Endothelial cell of umbilical vein (primary cell): ENCODE results near the gene CDK6.

ENCODE experiments used
- EZH2 ChIP-seq: IDR thresholded peaks from 2 replicates; pipeline ENCODE4 v1.6.1; 2012; ENCODE audit warnings: borderline replicate concordance, low read depth, mild to moderate bottlenecking, moderate library complexity, low read length, inconsistent platforms; ENCODE audit not compliant: severe bottlenecking
- FOS ChIP-seq: IDR thresholded peaks from 2 replicates; pipeline ENCODE4 v1.6.1; 2011; ENCODE audit warnings: mild to moderate bottlenecking, low read length, moderate library complexity, borderline replicate concordance; ENCODE audit not compliant: insufficient read depth
- JUN ChIP-seq: IDR thresholded peaks from 2 replicates; pipeline ENCODE4 v1.6.1; 2011; ENCODE audit warnings: borderline replicate concordance, low read depth; ENCODE audit not compliant: insufficient read length, insufficient read depth
- MYC ChIP-seq: IDR thresholded peaks from one replicate; pipeline ENCODE4 v1.6.1; 2011; ENCODE audit warnings: mild to moderate bottlenecking, low read depth, low read length
- POLR2A ChIP-seq: IDR thresholded peaks from 2 replicates; pipeline ENCODE4 v1.6.1; 2012; ENCODE audit warnings: low read depth, mild to moderate bottlenecking, control low read depth, low read length
- POLR2AphosphoS5 ChIP-seq: IDR thresholded peaks from 2 replicates; pipeline ENCODE4 v1.6.1; 2012; ENCODE audit warnings: low read depth, mild to moderate bottlenecking, control low read depth, low read length, moderate library complexity; ENCODE audit not compliant: insufficient read depth
- TF ChIP-seq, protein P1 (sequence below), 2 donors: IDR thresholded peaks; 1 replicate in 1 of 2; 2 replicates in 1 of 2; pipeline ENCODE4 v1.5.1; 2011; ENCODE audit warnings: low read length in 2 of 2, mild to moderate bottlenecking in 2 of 2, moderate library complexity in 2 of 2, control low read depth in 1 of 2, inconsistent platforms in 1 of 2, low read depth in 1 of 2; ENCODE audit not compliant: insufficient read depth in 1 of 2; ENCODE audit errors: extremely low read depth in 1 of 2
- TF ChIP-seq, protein P2 (sequence below): IDR thresholded peaks from 2 replicates; pipeline ENCODE4 v1.6.1; 2011; ENCODE audit not compliant: insufficient read depth, insufficient read length

DNA sequence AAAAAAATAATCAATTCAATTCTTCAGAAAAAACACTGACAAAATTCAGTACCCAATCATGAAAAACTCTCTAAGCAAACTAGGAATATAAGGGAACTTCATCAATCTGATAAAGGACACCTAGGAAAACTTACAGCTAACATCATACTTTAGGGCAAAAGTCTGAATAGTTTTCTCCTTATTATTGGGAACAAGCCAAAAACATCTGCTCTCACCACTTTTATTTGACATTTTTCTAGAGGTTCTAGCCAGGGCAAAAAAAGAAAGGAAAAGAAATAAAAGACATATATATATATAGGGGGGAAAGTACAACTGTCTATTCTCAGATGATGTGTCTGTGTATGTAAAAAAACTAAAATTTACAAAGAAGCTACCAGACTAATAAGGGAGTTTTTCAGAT, 19.0 kb downstream of the CDK6 start:
- TF ChIP-seq, protein P1, sequence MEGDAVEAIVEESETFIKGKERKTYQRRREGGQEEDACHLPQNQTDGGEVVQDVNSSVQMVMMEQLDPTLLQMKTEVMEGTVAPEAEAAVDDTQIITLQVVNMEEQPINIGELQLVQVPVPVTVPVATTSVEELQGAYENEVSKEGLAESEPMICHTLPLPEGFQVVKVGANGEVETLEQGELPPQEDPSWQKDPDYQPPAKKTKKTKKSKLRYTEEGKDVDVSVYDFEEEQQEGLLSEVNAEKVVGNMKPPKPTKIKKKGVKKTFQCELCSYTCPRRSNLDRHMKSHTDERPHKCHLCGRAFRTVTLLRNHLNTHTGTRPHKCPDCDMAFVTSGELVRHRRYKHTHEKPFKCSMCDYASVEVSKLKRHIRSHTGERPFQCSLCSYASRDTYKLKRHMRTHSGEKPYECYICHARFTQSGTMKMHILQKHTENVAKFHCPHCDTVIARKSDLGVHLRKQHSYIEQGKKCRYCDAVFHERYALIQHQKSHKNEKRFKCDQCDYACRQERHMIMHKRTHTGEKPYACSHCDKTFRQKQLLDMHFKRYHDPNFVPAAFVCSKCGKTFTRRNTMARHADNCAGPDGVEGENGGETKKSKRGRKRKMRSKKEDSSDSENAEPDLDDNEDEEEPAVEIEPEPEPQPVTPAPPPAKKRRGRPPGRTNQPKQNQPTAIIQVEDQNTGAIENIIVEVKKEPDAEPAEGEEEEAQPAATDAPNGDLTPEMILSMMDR (IDR thresholded peaks at IDR 0.05; ENCODE audit: extremely low read depth in 1 of 2, insufficient read depth in 1 of 2, low read depth in 1 of 2, low read length in 2 of 2) = no peak
- TF ChIP-seq POLR2A (no peak), JUN (no peak), POLR2AphosphoS5 (no peak), FOS (no peak), MYC (no peak), EZH2 (no peak)
- TF ChIP-seq, protein P2, sequence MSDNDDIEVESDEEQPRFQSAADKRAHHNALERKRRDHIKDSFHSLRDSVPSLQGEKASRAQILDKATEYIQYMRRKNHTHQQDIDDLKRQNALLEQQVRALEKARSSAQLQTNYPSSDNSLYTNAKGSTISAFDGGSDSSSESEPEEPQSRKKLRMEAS = no peak
